ENCODE results near the gene DELE1. TPM values are rescaled to one million over a fixed set of nuclear protein-coding genes. Genes with fewer than 3 reads are reported as not detected.

The DELE1 gene
- total RNA-seq, 1 donor from 2014 or later: 108 TPM

DNA sequence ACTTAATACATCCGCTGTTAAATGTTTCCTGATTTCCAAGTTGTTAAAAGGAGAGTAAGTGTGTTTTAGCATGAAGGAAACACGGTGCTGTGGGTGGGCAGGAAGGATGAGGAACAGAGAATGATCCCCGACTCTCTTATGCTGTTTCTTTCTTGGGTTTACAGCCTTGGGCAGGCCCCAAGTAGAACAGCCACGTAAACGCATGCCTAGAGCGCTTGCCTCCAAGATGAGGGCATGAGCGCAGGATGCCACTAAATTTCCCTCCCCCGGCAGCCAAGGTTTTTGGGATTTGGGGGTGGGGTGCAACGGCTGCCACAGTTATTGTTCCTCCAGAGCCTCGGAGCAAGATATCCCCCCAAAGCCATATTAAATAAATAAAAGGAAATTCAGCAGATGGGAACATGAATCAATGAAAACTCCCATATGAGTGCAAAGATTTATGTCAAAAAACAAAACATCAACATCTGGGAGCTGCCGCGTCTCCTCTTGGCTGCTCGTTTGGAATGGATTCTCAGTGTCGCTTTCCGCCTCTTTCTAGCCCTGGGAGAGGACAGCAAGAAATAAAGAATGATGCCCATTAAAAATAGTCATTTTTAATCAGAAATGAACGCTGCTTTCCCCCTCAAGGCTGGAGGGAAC, 10.0 kb upstream of the DELE1 start:
- DNase-seq: no peak
- Mint-ChIP-seq H3K27ac (ENCODE audit: unreplicated experiment) (no peak overlapping the region), H3K4me3 (ENCODE audit: unreplicated experiment) (peak overlapping the region; percentile 62), H3K9me3 (ENCODE audit: unreplicated experiment) (peaks cover 3% of the 10 kb centered on the region), H3K27me3 (ENCODE audit: unreplicated experiment) (peaks cover 5% of the 10 kb centered on the region), H3K4me1 (ENCODE audit: low read depth, unreplicated experiment) (peaks cover 4% of the 10 kb centered on the region), H3K36me3 (ENCODE audit: unreplicated experiment) (peaks cover 5% of the 10 kb centered on the region)
- TF ChIP-seq, protein P1, sequence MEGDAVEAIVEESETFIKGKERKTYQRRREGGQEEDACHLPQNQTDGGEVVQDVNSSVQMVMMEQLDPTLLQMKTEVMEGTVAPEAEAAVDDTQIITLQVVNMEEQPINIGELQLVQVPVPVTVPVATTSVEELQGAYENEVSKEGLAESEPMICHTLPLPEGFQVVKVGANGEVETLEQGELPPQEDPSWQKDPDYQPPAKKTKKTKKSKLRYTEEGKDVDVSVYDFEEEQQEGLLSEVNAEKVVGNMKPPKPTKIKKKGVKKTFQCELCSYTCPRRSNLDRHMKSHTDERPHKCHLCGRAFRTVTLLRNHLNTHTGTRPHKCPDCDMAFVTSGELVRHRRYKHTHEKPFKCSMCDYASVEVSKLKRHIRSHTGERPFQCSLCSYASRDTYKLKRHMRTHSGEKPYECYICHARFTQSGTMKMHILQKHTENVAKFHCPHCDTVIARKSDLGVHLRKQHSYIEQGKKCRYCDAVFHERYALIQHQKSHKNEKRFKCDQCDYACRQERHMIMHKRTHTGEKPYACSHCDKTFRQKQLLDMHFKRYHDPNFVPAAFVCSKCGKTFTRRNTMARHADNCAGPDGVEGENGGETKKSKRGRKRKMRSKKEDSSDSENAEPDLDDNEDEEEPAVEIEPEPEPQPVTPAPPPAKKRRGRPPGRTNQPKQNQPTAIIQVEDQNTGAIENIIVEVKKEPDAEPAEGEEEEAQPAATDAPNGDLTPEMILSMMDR (IDR thresholded peaks at IDR 0.05; ENCODE audit: partially characterized antibody, unreplicated experiment): no peak

DNA sequence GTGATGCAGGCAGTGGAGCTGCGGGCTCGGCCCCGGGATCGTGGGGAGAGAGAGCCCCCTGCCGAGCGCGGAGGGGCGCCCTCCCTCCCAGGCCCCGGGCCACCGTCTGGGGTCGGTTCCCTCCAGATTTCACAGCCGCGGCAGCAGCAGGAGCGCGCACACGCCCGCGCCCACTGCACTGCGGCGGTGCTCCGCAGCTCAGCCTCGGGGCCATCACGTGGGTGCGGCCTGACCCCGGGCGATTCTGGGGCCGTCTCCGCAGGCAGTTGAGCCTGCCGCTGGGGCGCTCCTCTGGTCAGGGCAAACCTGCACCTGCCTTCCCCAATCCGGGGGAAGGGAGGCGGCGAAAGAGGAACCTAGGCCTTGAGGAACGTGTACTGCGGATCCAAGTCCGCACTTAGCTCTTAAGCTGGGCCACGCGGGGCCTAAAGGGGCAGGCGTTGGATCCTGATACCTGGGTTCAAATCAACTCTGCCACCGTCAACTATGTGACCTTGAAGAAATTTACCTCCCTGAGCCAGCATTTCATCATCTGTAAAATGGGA, 9.4 kb upstream of the DELE1 start:
- peak; percentile 69 for DNase-seq
- Mint-ChIP-seq H3K27ac (ENCODE audit: unreplicated experiment) (no peak overlapping the region), H3K4me1 (ENCODE audit: low read depth, unreplicated experiment) (peaks cover 4% of the 10 kb centered on the region), H3K27me3 (ENCODE audit: unreplicated experiment) (peaks cover 5% of the 10 kb centered on the region), H3K4me3 (ENCODE audit: unreplicated experiment) (peak overlapping the region; percentile 62), H3K36me3 (ENCODE audit: unreplicated experiment) (peaks cover 5% of the 10 kb centered on the region), H3K9me3 (ENCODE audit: unreplicated experiment) (peaks cover 3% of the 10 kb centered on the region)
- TF ChIP-seq, protein P1 (IDR thresholded peaks at IDR 0.05; ENCODE audit: partially characterized antibody, unreplicated experiment): no peak

DNA sequence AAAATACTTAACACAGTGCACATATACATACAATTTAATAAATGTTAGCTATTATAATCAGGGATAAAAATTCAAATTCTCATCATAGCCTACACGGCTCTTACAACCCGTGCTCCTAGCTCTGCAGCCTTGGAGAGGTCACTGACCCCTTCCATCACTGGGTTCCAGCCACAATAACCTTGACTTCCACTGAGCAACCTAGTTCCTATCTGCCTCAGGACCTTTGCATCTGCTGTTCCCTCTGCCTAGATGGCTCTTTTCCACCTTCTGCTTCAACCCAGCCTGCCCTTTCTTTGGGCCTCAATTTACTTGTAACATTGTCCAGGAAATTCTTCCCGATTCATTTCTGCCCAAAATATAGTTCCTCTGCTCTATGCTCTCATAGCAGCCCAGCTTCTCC, 8.9 kb upstream of the DELE1 start:
- peaks cover 4% of the 10 kb centered on the region for H3K4me1 Mint-ChIP-seq (ENCODE audit: low read depth, unreplicated experiment)
- TF ChIP-seq, protein P1 (IDR thresholded peaks at IDR 0.05; ENCODE audit: partially characterized antibody, unreplicated experiment): no peak
- H3K9me3 Mint-ChIP-seq (ENCODE audit: unreplicated experiment): peaks cover 3% of the 10 kb centered on the region
- H3K36me3 Mint-ChIP-seq (ENCODE audit: unreplicated experiment): peaks cover 5% of the 10 kb centered on the region
- no peak overlapping the region for H3K27ac Mint-ChIP-seq (ENCODE audit: unreplicated experiment)
- peaks cover 6% of the 10 kb centered on the region for H3K27me3 Mint-ChIP-seq (ENCODE audit: unreplicated experiment)
- peak overlapping the region; percentile 55 for H3K4me3 Mint-ChIP-seq (ENCODE audit: unreplicated experiment)
- no peak for DNase-seq

DNA sequence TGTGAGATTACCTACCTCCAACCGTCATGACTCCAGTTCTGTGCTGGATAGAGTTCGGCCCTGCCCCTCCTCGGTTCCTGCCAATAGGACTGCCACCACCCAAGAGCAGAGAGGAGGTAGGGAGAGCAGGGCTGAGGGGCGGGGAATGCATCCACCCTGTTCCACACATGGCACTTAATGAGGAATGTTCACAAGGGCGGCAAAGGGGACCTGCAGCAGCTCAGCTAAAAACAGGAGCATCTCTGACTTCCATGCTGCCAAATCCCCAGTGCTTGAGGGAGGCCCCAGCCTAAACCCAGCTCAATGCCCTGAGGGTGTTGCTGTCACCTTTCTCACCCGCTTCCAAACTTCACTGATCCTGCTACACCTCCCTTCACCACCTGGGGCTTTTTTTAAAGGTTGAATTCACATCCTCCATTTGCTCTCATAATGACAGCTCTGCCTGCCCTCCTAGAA, 7.8 kb upstream of the DELE1 start:
- TF ChIP-seq, protein P1 (IDR thresholded peaks at IDR 0.05; ENCODE audit: partially characterized antibody, unreplicated experiment): no peak
- peaks cover 4% of the 10 kb centered on the region for H3K4me1 Mint-ChIP-seq (ENCODE audit: low read depth, unreplicated experiment)
- DNase-seq: no peak
- H3K36me3 Mint-ChIP-seq (ENCODE audit: unreplicated experiment): peaks cover 5% of the 10 kb centered on the region
- no peak overlapping the region for H3K27ac Mint-ChIP-seq (ENCODE audit: unreplicated experiment)
- peaks cover 3% of the 10 kb centered on the region for H3K9me3 Mint-ChIP-seq (ENCODE audit: unreplicated experiment)
- peaks cover 8% of the 10 kb centered on the region for H3K27me3 Mint-ChIP-seq (ENCODE audit: unreplicated experiment)
- no peak overlapping the region for H3K4me3 Mint-ChIP-seq (ENCODE audit: unreplicated experiment)

DNA sequence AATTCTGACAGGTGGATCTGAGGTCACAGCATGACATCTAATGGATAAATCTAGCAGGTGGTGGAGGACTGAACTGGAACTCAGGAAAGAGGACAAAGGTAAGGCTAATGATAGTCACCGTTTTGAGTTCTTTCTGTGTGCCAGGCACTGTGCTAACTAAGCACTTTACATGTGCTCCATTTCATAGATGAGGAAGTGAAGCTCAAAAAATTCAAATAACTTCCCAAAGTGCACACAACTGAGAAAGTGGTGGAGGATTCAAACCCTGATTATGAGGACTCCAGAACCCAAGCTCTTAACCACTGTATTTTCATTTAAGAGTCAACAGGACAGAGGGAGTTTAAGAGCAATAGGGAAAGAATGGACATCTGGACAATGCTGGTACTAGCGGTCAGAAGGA, 7.1 kb upstream of the DELE1 start:
- peaks cover 5% of the 10 kb centered on the region for H3K36me3 Mint-ChIP-seq (ENCODE audit: unreplicated experiment)
- H3K4me3 Mint-ChIP-seq (ENCODE audit: unreplicated experiment): no peak overlapping the region
- TF ChIP-seq, protein P1 (IDR thresholded peaks at IDR 0.05; ENCODE audit: partially characterized antibody, unreplicated experiment): no peak
- no peak for DNase-seq
- peaks cover 3% of the 10 kb centered on the region for H3K9me3 Mint-ChIP-seq (ENCODE audit: unreplicated experiment)
- peaks cover 8% of the 10 kb centered on the region for H3K27me3 Mint-ChIP-seq (ENCODE audit: unreplicated experiment)
- H3K4me1 Mint-ChIP-seq (ENCODE audit: low read depth, unreplicated experiment): peaks cover 4% of the 10 kb centered on the region
- no peak overlapping the region for H3K27ac Mint-ChIP-seq (ENCODE audit: unreplicated experiment)

Measured in glutamatergic neuron (in vitro differentiated cells).